ENCODE measurements around the gene USP33.

GRCh38 chr1:77704736-77705135 is 54.9 kb downstream of the USP33 start:
- TF ChIP-seq CTCF (IDR thresholded peaks at IDR 0.05): no peak
- no peak for TF ChIP-seq POLR2A (IDR thresholded peaks at IDR 0.05)
